ENCODE measurements around the gene SRMS. TPM values are rescaled to one million over a fixed set of nuclear protein-coding genes. Genes with fewer than 3 reads are reported as not detected.

The SRMS gene
- total RNA-seq, 4 donors from 2014 or later = not detected

DNA sequence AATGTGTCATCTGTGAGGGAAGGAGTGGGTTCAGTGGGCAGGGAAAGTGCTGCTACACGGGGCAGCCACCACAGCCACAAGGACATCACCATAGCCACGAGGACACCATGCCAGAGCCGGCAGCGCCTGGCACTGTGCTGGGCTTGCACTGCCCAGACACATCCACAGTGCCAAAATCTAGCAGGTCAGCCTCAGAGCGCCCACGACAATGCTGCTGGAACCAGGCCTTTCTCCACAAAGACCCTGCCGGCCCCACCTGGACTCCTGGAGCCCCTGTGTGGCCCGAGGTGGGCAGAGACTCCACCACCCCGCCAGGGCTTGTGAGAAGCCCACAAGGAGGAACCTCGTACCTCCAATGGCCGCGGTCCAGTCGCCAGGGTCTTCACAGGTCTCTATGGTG lies 45.1 kb upstream of the SRMS start:
- DNase-seq (no peak), ATAC-seq (no peak)
- in situ Hi-C loops (cut with MboI; ENCODE audit: low sequenced_read_pairs in 4 of 4) (no loop called here), intact Hi-C loops (cut with DNase I; ENCODE audit: low total_unique reads) (no loop called here)
- Histone ChIP-seq H3K27ac (no peak overlapping the region), H3K36me3 (peaks cover 0 to 75% of the 10 kb centered on the region in 2 donors), H3K4me1 (no peaks in the 10 kb centered on the region), H3K27me3 (no peaks in the 10 kb centered on the region), H3K9me3 (no peaks in the 10 kb centered on the region), H3K4me3 (no peak overlapping the region)
- no peak for TF ChIP-seq POLR2A (IDR thresholded peaks at IDR 0.05)
- TF ChIP-seq, protein P1, sequence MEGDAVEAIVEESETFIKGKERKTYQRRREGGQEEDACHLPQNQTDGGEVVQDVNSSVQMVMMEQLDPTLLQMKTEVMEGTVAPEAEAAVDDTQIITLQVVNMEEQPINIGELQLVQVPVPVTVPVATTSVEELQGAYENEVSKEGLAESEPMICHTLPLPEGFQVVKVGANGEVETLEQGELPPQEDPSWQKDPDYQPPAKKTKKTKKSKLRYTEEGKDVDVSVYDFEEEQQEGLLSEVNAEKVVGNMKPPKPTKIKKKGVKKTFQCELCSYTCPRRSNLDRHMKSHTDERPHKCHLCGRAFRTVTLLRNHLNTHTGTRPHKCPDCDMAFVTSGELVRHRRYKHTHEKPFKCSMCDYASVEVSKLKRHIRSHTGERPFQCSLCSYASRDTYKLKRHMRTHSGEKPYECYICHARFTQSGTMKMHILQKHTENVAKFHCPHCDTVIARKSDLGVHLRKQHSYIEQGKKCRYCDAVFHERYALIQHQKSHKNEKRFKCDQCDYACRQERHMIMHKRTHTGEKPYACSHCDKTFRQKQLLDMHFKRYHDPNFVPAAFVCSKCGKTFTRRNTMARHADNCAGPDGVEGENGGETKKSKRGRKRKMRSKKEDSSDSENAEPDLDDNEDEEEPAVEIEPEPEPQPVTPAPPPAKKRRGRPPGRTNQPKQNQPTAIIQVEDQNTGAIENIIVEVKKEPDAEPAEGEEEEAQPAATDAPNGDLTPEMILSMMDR (IDR thresholded peaks at IDR 0.05 in 4 of 5, conservative IDR thresholded peaks at IDR 0.05 in 1 of 5) = no peak

DNA sequence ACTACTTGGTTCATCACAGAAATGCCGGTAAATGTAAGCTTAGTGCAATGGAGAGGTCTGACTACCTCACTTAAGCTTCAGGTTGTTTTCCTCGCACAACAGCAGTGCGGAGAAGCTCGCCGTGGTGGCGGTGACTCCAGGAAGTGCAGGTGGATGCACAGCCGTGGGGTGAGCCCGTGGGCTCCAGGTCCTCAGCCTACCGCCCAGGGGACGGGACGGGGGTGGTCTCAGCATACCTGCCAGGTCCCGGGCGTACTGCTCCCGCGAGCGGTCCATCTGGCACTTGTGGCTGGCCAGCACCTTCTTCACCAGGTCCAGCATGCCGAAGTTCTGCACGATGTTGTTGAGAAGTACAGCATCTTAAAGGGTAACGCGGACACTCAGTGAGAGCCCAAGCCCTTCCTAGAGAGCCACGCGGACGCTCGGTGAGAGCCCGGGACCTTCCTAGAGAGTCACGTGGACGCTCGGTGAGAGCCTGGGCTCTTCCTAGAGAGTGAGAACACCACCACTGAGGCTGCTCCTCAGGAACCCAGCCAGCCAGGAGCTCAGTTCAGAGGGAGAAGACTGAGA lies 44.3 kb upstream of the SRMS start:
- DNase-seq (no peak), ATAC-seq (no peak)
- intact Hi-C loops (cut with DNase I; ENCODE audit: low total_unique reads) = no loop called here
- no peaks in the 10 kb centered on the region for H3K4me1 ChIP-seq
- no peak overlapping the region for H3K4me3 ChIP-seq
- H3K27ac ChIP-seq = no peak overlapping the region
- TF ChIP-seq POLR2A (IDR thresholded peaks at IDR 0.05) = no peak
- TF ChIP-seq, protein P1 (IDR thresholded peaks at IDR 0.05 in 4 of 5, conservative IDR thresholded peaks at IDR 0.05 in 1 of 5) = no peak
- in situ Hi-C loops (cut with MboI; ENCODE audit: low sequenced_read_pairs in 4 of 4) = no loop called here
- no peaks in the 10 kb centered on the region for H3K9me3 ChIP-seq
- peaks cover 0 to 73% of the 10 kb centered on the region in 2 donors for H3K36me3 ChIP-seq
- H3K27me3 ChIP-seq = no peaks in the 10 kb centered on the region

GRCh38 chr20:63591147-63591533 lies 43.6 kb upstream of the SRMS start:
- no peaks in the 10 kb centered on the region for H3K27me3 ChIP-seq
- TF ChIP-seq POLR2A (IDR thresholded peaks at IDR 0.05) = no peak
- TF ChIP-seq, protein P1 (IDR thresholded peaks at IDR 0.05 in 4 of 5, conservative IDR thresholded peaks at IDR 0.05 in 1 of 5) = no peak
- no peak for DNase-seq

DNA sequence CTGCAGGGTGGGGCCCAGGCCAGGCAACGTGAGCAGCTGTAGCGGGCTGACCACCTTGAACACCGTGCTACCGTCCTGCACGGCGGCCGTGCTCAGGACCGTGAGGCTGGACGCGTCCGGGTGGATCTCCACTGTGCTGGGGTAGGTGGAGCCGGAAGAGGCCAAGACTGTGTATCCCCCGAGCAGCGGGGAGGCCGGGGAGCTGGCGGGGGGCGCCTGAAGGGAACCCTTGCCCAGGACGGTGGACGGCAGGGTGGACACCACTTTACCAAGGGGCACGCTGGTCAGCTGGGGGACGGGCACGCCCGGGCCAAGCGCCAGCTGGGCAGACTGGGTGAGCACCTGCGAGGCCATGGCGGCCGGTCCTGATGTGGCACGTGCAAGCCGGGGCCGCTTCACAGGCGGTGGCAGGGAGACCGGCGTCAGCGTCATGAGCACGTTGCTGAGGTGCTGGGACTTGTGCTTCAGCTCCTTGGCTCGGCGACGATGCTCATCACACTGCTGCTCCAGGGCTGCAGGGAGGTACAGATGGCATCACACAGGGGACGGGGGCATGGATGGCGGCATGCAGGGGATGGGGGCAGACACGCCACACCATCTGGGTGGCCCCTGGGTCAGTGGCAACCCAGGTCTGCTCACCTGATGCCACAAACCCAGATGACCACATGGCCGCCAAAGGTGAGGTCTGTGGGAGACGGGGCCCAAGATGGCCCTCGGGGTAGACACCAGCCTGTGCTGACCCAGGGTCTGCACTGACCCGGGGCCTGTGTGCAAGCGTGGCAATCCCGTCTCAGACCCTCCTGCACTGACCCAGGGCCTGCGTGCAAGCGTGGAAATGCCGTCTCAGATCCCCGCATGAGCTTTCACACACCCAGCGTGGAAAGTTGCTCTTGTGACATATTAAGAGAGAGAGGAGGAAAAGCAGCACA lies 42.9 kb upstream of the SRMS start:
- in situ Hi-C loops (cut with MboI; ENCODE audit: low sequenced_read_pairs in 4 of 4) = no loop called here
- Histone ChIP-seq H3K4me3 (no peak overlapping the region), H3K36me3 (peaks cover 0 to 63% of the 10 kb centered on the region in 2 donors)

More at GRCh38 chr20:63591147-63591533, 43.6 kb upstream of the SRMS start:
- ATAC-seq = no peak
- Histone ChIP-seq H3K4me3 (no peak overlapping the region), H3K9me3 (no peaks in the 10 kb centered on the region), H3K4me1 (peaks cover 0 to 6% of the 10 kb centered on the region in 2 donors), H3K36me3 (peaks cover 0 to 70% of the 10 kb centered on the region in 2 donors), H3K27ac (no peak overlapping the region)
- in situ Hi-C loops (cut with MboI; ENCODE audit: low sequenced_read_pairs in 4 of 4) (no loop called here), intact Hi-C loops (cut with DNase I; ENCODE audit: low total_unique reads) (no loop called here)

More for the DNA sequence above, 42.9 kb upstream of the SRMS start:
- Histone ChIP-seq H3K27me3 (no peaks in the 10 kb centered on the region), H3K27ac (no peak overlapping the region), H3K9me3 (no peaks in the 10 kb centered on the region), H3K4me1 (peaks cover 0 to 6% of the 10 kb centered on the region in 2 donors)
- intact Hi-C loops (cut with DNase I; ENCODE audit: low total_unique reads) = no loop called here
- no peak for ATAC-seq
- no peak for DNase-seq
- TF ChIP-seq POLR2A (IDR thresholded peaks at IDR 0.05) = no peak
- TF ChIP-seq, protein P1 (IDR thresholded peaks at IDR 0.05 in 4 of 5, conservative IDR thresholded peaks at IDR 0.05 in 1 of 5) = no peak

All from gastrocnemius medialis (tissue), 4 donors.